Fibroblast of lung (primary cell): ENCODE results near the gene SPSB1.

Experiments used
- EZH2 ChIP-seq: IDR thresholded peaks from 2 replicates; pipeline ENCODE4 v1.5.1; 2012; ENCODE audit warnings: low read length, control low read depth, mild to moderate bottlenecking; ENCODE audit errors: missing control alignments
- TF ChIP-seq, protein P1 (sequence below), 2 donors: IDR thresholded peaks in 1 of 2; conservative IDR thresholded peaks in 1 of 2; 1 replicate in 1 of 2; 2 replicates in 1 of 2; pipeline ENCODE4 v1.5.1; 2011 to 2012; ENCODE audit warnings: low read length in 2 of 2, control low read depth in 1 of 2, inconsistent platforms in 1 of 2, low read depth in 1 of 2, mild to moderate bottlenecking in 1 of 2

DNA sequence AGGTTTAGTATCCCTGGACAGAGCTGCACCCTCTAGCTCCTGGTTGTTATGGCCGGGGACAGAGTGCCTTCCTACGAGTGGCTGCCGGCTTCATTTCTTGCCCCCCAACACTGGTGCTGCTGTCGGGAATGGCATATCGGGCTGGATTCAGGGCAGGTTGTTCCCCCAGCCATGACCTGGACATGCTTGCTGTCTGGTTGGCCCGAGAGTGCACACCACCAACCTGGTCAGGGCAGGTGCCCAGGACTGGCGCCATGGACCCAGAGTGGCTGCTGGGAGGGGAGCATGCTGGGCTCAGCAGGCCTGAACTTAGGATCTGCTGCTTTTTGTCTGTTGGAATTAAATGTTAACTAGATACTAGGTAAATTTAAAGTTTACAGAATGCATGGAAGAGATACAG is 36.4 kb upstream of the SPSB1 start:
- no peak for TF ChIP-seq EZH2
- TF ChIP-seq, protein P1, sequence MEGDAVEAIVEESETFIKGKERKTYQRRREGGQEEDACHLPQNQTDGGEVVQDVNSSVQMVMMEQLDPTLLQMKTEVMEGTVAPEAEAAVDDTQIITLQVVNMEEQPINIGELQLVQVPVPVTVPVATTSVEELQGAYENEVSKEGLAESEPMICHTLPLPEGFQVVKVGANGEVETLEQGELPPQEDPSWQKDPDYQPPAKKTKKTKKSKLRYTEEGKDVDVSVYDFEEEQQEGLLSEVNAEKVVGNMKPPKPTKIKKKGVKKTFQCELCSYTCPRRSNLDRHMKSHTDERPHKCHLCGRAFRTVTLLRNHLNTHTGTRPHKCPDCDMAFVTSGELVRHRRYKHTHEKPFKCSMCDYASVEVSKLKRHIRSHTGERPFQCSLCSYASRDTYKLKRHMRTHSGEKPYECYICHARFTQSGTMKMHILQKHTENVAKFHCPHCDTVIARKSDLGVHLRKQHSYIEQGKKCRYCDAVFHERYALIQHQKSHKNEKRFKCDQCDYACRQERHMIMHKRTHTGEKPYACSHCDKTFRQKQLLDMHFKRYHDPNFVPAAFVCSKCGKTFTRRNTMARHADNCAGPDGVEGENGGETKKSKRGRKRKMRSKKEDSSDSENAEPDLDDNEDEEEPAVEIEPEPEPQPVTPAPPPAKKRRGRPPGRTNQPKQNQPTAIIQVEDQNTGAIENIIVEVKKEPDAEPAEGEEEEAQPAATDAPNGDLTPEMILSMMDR (conservative IDR thresholded peaks at IDR 0.05 in 1 of 2, IDR thresholded peaks at IDR 0.05 in 1 of 2; ENCODE audit: low read depth in 1 of 2, low read length in 2 of 2) = no peak
